ENCODE data around the gene WFDC8. TPM values are rescaled to one million over a fixed set of nuclear protein-coding genes. Genes with fewer than 3 reads are reported as not detected.

The WFDC8 gene
- total RNA-seq, 2 donors from 2014 or later: not detected

- H3K4me3 ChIP-seq: no peak overlapping the region
- H3K27ac ChIP-seq: no peak overlapping the region
- H3K27me3 ChIP-seq: no peaks in the 10 kb centered on the region
- no peaks in the 10 kb centered on the region for H3K4me1 ChIP-seq
- no peaks in the 10 kb centered on the region for H3K36me3 ChIP-seq
- no peak for DNase-seq
- no peak overlapping the region for H3K9ac ChIP-seq (ENCODE audit: low read depth in 2 of 2, low read length in 2 of 2)
- H3K9me3 ChIP-seq: no peaks in the 10 kb centered on the region
- no peak for TF ChIP-seq CTCF (IDR thresholded peaks at IDR 0.05)
- intact Hi-C loops (cut with DNase I): no loop called here
Measured at GRCh38 chr20:45607810-45608209, 28.7 kb upstream of the WFDC8 start.

GRCh38 chr20:45595235-45595634 lies 16.2 kb upstream of the WFDC8 start:
- no peaks in the 10 kb centered on the region for H3K27me3 ChIP-seq
- no peak for TF ChIP-seq CTCF (IDR thresholded peaks at IDR 0.05)
- no peak overlapping the region for H3K9ac ChIP-seq (ENCODE audit: low read depth in 2 of 2, low read length in 2 of 2)
- H3K9me3 ChIP-seq: no peaks in the 10 kb centered on the region
- no peak overlapping the region for H3K4me3 ChIP-seq
- no peak for DNase-seq
- no peaks in the 10 kb centered on the region for H3K4me1 ChIP-seq
- no peak overlapping the region for H3K27ac ChIP-seq
- H3K36me3 ChIP-seq: no peaks in the 10 kb centered on the region
- intact Hi-C loops (cut with DNase I): no loop called here

GRCh38 chr20:45593498-45593897 lies 14.4 kb upstream of the WFDC8 start:
- Histone ChIP-seq H3K9me3 (no peaks in the 10 kb centered on the region), H3K9ac (ENCODE audit: low read depth in 2 of 2, low read length in 2 of 2) (no peak overlapping the region), H3K4me1 (no peaks in the 10 kb centered on the region), H3K27me3 (no peaks in the 10 kb centered on the region), H3K4me3 (no peak overlapping the region), H3K27ac (no peak overlapping the region), H3K36me3 (no peaks in the 10 kb centered on the region)
- DNase-seq: no peak
- no peak for TF ChIP-seq CTCF (IDR thresholded peaks at IDR 0.05)
- intact Hi-C loops (cut with DNase I): loop anchor here (5.0 kb wide), 1 partner anchor 179 kb away; no protein-coding TSS in a partner anchor

GRCh38 chr20:45592574-45593189 lies 13.6 kb upstream of the WFDC8 start:
- Histone ChIP-seq H3K4me3 (no peak overlapping the region), H3K9ac (ENCODE audit: low read depth in 2 of 2, low read length in 2 of 2) (no peak overlapping the region), H3K4me1 (no peaks in the 10 kb centered on the region), H3K9me3 (no peaks in the 10 kb centered on the region), H3K27me3 (no peaks in the 10 kb centered on the region), H3K36me3 (no peaks in the 10 kb centered on the region), H3K27ac (no peak overlapping the region)
- peak; percentile 53 for TF ChIP-seq CTCF (IDR thresholded peaks at IDR 0.05)
- peak; percentile 32 for DNase-seq
- intact Hi-C loops (cut with DNase I): loop anchor here (5.0 kb wide), 1 partner anchor 180 kb away; no protein-coding TSS in a partner anchor

GRCh38 chr20:45589725-45590124 lies 10.6 kb upstream of the WFDC8 start:
- Histone ChIP-seq H3K4me1 (no peaks in the 10 kb centered on the region), H3K27ac (no peak overlapping the region), H3K9me3 (no peaks in the 10 kb centered on the region), H3K36me3 (no peaks in the 10 kb centered on the region), H3K27me3 (no peaks in the 10 kb centered on the region), H3K9ac (ENCODE audit: low read depth in 2 of 2, low read length in 2 of 2) (no peak overlapping the region), H3K4me3 (no peak overlapping the region)
- TF ChIP-seq CTCF (IDR thresholded peaks at IDR 0.05): no peak
- intact Hi-C loops (cut with DNase I): loop anchor here (5.0 kb wide), 1 partner anchor 183 kb away; no protein-coding TSS in a partner anchor
- DNase-seq: no peak

Measured in colonic mucosa (tissue), 4 donors.